Hippocampal formation (tissue), 2 donors: ENCODE results near the gene PAGE2.
"Not testable (repeated sequence)": the region's sequence is repeated elsewhere in the genome, so short reads cannot be mapped to it uniquely, and the experiment has no call there.

ENCODE experiments used
- DNase-seq, 2 donors: peaks; one replicate each; lab custom pipeline; 2025; lab: John Stamatoyannopoulos, UW

Gene PAGE2, protein sequence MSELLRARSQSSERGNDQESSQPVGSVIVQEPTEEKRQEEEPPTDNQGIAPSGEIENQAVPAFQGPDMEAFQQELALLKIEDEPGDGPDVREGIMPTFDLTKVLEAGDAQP

DNA sequence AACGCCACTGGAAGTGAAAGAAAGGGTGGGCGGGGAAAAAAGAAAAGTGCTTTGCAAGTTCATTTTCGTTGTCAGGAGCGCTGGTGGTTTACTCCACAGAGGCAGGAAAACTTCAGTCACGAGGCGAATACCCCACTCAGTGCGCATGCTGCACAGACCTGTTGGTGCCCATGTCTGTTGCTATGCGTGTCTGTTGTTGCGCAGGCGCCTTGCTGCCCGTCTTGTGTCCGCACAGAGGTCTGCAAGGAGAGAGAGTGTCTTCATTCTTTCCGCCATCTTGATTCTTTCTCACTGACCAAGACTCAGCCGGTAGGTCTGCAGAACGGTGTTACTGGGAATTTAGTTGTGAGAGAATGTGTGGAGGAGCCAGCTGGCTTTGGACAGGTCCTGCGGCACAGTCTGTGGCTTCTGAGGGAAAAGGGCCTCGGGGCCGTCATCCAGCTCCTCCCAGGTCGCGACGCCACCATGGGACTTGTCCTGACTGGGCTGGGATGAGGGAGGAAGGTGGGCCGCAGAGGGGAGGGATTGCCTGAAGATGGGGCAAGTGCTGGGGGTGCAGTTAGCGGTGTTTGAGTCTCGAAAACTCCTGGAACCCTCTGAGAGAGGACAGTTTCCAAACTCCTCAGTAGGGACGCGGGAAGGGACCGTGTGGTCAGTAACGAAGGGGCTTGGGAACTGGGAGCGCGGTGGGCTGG, at the start of gene PAGE2:
Gene PAGE2 (plus strand): TSS at position 224 of the 695 bp plus-strand sequence. CDS start 1,003 bp downstream, outside the sequence.
- DNase-seq: no peak

DNA sequence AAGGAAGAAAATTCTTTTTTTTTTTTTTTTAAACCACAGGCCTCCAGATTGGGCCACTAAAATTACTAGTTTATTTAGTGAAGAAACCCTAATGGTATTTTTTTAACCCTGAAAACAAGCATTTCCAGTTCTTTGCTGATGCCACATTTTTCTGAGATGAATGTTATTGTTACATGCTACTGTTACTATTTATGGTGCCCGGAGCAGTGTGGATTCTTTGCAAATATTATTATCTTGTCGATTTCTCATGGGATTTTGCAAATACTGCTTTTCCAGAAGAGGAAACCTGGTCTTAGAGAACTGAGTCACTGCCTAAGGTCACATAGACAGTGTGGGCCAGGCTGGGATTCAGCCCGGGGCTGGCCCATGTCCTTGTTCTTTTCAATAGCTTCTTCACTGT, 49.3 kb upstream of the PAGE2 start:
- no peak for DNase-seq

DNA sequence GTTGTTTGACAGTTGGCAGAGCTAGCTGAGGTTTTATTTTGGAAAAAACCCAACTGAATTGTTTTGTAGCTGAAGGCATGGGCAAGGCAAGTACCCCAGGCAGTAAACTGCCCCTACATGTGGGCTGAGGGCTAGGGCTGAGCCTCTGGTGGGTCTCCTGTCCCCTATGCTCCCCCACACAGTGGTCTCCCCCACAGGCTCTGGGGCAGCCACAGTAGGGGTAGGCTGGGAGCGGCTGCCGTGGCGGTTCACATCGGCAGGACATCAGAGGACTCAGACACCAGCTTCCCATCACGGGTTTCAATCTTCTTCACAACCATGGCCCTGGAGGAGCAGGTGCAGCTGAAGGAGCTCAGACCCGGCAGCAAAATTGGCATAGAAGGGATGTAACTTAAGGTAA, 47.3 kb upstream of the PAGE2 start:
- no peak for DNase-seq

DNA sequence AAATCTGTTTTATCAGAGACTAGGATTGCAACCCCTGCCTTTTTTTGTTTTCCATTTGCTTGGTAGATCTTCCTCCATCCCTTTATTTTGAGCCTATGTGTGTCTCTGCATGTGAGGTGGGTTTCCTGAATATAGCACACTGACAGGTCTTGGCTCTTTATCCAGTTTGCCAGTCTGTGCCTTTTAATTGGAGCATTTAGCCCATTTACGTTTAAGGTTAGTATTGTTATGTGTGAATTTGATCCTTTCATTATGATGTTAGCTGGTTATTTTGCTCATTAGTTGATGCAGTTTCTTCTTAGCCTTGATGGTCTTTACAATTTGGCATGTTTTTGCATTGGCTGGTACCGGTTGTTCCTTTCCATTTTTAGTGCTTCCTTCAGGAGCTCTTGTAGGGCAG, 38.2 kb upstream of the PAGE2 start:
- not testable (repeated sequence) for DNase-seq

DNA sequence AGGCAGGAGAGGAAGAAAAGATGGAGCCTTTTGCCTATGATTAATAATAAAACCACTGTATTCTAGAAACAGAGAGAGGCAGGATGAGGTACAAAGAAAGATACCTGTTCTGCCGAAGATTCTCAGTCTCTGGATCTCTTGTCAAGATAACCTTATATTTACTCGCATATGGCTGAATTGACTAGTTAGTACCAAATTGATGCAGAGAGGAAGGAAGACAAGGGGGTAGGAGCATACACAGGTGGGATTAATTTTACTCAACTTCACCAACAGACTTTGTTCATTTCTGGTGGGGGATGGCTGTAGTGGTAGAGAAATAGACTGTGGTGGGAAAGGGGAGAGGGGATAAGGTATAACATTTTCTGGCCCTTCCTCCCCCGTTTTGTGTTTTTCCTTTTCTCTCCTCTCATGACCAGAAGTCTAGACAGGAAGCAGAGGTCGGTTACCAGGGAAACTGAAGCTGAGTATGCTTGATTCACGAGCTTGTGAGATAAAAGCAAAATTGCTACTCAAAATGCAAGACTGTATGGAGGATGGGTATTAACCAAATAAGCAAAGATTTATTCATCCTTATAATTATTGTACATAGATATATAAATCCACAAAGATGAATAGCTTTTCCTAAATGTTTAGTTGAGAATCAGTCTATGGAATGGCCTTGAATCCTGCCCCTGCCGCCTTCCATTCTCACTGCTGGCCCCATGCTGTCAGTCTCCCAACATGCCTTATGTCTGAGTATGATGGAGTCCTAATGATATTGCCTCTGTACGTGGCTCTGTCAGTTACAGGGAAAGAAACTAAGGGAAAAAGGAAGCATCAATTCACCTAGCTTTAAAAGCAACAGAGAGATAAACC, 31.8 kb upstream of the PAGE2 start:
- DNase-seq: no peak

DNA sequence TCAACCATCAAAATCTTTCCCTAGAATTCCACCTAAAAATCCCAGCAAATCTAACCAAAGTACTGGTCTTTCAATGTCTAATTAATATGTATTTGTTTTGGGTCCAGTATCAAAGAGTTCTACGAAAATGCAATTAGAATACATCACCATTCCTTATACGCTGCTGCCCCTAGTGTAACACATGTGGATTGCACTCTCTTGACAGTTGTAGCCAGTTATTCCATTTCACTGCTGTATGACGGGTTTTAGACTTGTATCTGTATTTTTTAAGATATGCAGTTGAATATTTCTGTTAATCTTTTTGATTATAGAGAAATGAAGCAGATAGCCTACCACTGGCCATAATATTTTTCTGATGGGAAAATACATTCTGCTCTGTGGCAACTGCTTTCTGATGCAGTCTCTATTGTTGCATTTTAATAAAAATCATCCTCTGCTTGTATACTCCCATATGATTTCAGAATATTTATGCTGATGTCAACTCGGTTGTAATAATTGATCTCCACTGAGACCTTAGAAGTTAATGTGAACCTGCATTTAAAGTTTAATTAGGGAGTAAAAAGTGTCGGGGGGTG, 31.1 kb upstream of the PAGE2 start:
- DNase-seq: peak in 1 of 2 donors; percentile 41

DNA sequence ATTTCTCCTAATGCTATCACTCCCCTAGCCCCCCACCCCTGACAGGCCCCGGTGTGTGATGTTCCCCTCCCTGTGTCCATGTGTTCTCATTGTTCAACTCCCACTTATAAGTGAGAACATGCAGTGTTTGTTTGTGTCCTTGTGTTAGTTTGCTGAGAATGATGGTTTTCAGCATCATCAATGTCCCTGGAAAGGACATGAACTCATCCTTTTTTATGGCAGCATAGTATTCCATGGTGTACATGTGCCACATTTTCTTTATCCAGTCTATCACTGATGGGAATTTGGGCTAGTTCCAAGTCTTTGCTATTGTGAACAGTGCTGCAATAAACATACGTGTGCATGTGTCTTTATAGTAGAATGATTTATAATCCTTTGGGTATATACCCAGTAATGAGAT, 21.6 kb upstream of the PAGE2 start:
- not testable (repeated sequence) for DNase-seq

DNA sequence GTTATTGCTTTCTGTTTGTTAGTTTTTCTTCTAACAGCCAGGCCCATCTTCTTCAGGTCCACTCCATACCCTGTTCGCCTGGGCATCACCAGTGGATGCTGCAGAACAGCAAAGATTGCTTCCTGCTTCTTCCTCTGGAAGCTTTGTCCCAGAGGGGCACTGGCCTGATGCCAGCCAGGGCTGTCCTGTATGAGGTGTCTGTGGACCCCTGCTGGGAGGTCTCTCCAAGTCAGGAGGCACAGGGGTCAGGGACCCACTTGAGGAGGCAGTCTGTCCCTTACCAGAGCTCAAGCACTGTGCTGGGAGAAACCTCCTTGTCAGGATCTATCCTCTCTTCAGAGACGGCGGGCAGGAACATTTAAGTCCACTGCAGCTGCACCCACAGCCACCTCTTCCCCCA, 16.5 kb upstream of the PAGE2 start:
- no peak for DNase-seq

DNA sequence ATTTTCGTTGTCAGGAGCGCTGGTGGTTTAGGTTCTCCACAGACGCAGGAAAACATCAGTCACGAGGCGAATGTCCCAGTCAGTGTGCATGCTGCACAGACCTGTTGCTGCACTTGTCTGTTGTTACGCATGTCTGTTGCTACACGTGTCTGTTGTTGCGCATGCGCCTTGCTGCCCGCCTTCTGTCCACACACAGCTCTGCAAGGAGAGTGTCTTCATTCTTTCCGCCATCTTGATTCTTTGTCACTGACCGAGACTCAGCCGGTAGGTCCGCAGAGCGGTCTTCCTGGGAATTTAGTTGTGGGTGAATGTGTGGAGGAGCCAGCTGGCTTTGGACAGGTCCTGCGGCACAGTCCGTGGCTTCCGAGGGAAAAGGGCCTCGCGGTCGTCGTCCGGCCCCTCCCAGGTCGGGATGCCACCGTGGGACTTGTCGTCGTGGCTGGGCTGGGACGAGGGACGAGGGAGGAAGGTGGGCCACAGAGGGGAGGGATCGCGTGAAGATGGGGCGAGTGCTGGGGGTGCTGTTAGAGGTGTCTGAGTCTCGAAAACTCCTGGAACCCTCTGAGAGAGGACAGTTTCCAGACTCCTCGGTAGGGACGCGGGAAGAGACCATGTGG, 13.9 kb upstream of the PAGE2 start, which contains the start of gene PAGE2B:
Gene PAGE2B (plus strand): TSS at position 180 of the 617 bp plus-strand sequence. CDS start 1,012 bp downstream, outside the sequence.
- no peak for DNase-seq

DNA sequence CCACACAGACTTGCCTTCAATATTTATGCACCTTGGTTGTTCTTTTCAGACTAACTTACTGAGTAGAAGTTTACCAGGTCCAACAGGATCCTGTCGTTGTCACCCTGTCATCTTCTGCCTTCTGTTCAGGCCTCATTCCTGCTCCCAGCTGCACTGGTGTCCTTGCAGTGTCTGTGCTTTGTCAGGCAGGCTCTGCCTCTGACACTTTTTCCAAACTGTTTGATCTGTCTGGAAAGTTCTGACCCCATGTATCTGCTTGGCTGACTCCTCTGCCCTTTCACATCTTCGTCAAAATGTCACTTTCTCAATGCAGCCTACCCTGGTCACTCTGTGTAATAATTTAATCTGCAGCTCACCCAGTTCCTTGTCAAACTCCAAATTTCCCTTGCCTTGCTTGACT, 9.9 kb downstream of the PAGE2 start:
- DNase-seq: no peak

DNA sequence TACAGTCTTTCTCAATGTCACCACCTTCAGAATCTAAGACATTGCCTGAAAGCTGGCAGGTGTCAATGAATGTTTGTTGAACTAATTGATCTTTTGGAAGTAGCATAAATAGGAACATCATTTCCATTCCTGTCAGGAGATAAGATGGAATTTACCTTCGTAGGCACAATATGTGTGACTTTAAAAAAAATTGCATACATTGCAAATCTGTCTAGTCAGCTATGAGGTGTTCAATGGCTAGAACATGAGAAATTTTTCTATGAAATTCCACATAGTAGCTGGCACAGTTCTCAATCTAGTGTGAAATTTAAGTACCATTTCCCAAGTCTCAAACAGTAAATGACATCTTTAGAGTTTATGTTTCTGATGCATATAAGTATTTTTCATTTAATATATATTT, 10.3 kb downstream of the PAGE2 start:
- no peak for DNase-seq

DNA sequence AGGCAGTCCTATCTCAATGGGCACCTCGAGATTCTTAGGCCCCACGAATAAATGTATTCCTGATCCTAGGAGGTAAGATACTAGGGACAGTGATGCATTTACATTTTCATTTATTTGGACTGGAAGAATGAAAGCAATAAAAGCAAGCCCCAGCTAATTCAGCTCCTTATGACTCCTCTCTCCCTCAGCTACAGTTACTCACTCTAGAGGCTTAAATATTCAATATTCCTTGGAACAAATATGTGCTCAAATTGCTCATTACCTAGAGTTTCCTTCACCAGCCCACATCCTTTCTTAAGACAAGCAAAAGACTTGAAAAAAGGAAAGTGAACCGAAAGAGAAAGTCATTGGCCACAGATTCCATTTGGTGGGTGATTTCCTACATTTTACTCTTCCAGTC, 13.9 kb downstream of the PAGE2 start:
- DNase-seq: no peak

DNA sequence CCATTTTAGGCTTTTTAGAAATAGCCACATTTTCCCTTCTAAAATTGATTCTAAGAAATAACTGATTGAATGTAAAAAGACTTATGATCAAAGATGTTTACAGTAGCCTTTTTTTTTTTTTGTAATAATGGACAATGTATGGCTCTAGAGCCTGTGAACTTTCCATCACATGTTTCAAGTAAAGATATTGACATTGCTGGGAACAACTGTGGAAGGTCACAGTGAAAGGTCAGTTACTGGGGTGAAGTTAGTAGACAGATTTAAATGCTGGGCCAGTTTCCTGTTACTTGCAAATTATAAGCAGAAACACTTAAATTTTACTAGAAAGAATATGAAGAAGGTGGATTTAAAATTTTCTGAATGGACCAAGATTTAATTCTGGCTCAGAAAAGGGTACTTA, 18.4 kb downstream of the PAGE2 start:
- DNase-seq: no peak

DNA sequence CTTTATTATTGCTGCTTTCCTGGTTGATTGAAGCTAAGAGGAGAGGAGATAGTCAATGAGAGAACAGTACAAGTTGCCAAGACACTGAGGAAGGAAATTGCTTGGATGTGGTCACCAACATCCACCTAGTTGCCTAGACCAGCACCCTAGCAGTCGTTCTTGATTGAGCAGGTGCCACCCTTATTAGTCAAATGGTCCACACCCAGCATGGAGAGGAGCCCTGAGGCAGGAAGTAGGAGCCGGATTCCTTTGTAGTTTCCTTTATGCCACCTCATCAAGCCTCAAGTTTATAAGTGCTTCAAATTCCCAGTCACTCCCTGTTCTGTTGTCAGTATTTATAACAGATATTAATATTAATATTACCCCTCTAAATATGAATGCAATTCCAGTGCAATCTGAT, 19.1 kb downstream of the PAGE2 start:
- no peak for DNase-seq

DNA sequence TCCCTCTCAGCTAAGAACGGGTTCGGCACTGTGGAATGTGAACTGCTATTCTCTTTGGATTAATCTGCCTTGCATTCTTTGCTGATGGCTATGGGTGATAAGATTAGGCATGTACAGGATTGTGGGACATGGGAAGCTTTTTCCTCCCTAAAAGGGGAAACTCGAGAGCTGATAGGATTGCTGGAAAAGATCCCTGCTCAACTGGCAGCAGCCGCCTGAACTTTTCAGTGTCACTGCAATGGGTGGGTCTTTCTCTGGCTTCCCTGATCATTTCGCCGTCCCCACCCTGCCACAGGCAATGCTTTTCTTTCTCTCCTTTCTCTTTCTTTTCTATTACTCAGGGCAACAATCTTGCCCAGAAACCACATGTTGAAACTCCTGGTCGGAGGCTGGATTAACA, 20.5 kb downstream of the PAGE2 start:
- no peak for DNase-seq

DNA sequence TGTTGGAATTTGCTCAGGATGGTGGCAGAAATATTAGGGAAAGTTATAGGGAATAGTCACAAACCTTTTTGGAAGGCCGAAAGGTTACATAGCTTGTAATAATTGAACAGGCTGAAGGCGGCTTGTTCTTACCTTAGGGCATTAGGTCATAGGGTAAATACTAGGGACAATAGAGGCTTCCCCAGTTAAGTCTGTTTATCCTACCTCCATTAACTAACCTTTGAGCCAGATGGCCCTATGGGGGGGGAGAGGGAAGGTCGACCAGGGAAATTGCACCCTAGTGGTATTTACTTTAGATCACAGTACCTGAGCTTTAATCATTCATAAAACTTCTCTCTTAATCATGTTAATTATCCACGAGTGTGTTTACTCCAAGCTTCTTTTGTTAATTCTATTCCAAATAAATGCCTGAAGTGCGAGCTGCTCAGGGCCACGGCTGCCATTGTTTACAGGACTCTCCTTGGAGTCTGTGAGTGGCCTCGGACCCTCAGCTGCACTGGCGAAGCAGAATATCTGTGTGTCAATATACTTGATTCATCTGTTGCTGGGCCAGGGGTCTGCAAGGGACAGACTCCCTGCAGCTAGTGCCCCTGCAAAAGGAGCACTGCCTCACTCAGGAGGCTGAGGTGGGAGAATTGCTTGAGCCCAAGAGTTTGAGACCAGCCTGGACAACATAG, 22.9 kb downstream of the PAGE2 start:
- DNase-seq: no peak

DNA sequence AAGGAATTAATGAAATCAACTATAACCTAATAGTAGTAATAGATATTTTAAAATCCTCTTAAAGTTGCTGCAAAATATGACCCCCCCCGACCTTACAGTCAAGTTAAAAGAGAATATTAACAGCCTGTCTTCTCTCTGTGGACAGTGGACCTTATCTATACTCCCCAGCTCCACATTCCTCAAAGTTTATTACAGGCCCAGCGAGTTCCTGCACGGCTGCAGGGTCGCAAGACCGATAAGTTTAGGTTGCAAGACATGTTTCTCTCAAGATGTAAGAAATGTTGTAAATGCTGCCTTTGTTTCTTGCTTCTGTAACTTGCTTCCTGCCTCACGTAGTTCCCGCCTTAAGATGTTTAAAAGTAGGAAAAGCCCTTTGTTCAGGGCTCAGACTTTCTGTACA, 27.8 kb downstream of the PAGE2 start:
- DNase-seq: not testable (repeated sequence)

DNA sequence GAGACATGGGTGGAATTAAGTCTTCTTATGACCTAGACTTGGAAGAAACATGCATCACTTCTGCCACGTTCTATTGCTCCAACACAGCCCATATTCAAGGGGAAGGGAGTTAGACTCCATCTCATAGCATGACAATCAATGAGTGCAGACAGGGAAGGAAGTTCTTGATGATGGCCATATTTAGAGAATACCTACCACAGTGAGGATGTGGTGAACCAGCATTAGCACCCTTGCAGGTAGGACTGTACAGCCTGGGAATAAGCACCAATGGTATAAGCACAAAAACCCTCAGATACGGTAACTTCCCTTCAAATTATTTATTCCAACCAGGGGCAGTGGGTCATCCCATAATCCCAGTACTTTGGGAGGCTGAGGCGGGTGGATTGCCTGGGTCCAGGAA, 29.8 kb downstream of the PAGE2 start:
- no peak for DNase-seq

DNA sequence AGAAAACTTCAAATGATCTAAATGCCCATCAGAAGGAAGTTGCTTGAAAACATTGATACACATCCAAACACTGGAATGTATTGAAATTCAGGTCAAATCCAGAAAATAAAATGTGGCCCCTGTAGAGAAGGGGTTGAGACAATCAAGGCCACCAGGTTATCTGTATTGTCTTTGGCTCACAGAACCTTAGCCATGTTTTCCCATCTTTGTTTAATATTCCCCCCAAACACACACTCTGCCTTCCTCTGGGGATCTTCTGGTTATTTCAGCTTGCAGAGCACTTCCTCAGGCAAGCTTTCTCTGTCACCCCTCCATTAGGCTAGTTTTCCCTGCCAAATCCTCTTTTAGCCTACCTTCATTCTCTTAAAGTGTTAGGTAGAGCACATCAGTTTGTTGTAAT, 30.5 kb downstream of the PAGE2 start:
- no peak for DNase-seq

DNA sequence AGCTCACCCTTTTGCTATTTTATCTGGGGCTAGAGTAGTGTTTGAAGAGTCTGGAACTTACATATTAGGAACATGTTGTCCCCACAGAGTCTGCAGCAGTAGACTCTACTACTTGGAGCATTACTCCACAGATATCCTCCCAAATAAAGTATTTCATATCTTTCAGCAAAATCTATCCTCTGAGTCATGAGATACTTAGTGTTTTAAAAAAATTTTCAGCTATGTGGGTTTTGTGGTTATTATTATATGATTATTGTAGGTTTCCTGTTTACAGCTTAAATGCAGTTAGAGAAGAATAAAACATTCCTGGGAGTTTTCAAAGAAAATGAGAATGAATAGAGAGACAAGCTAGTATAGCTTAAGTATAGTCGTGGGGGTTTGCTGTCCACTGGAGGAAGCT, 30.9 kb downstream of the PAGE2 start:
- DNase-seq: no peak

DNA sequence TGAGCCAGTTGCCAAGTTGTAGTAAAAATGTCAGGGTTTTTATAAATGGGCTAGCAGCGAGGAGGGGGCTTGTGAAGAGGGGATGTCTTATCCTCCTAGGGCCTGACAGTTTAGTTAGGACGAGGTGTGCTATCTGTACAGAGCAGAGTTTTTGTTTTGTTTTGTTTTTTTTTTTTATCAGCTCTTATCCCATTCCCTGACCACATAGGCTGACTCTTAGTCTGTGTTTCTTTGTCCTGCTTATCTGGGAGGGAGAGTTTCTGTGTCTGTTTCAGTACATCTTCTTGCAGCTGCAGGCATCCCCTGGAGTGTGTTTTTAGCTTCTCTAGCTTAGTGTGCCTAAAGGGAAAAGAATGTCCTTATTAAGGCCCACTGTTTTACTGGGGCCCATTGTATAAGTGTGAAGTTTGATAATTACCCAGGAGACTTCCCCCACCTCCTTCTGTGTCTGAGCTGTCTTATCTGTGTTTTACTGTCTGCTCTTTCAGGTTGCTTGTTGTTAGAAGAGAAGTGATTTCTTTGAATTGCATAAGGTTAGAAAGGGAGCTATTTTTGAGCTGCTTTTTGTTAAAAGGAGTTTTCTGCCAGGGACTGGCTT, 32.0 kb downstream of the PAGE2 start:
- DNase-seq: no peak
